GM21447 (cell line): ENCODE data around the gene PRMT2.
"Not testable (repeated sequence)": the region's sequence is repeated elsewhere in the genome, so short reads cannot be mapped to it uniquely, and the experiment has no call there.

Experiments used
- ATAC-seq: cut with Tn5 transposase; IDR thresholded peaks from one replicate; pipeline ENCODE4 v1.9.1; 2021; ENCODE audit not compliant: unreplicated experiment

The PRMT2 gene

GRCh38 chr21:46617267-46618051 is 18.0 kb upstream of the PRMT2 start:
- no peak for ATAC-seq

GRCh38 chr21:46618738-46619379 is 16.6 kb upstream of the PRMT2 start:
- ATAC-seq, result no peak

- no peak for ATAC-seq
Measured at GRCh38 chr21:46619846-46620245, 15.6 kb upstream of the PRMT2 start.

GRCh38 chr21:46620846-46621245 is 14.6 kb upstream of the PRMT2 start:
- ATAC-seq, result no peak

- ATAC-seq, result no peak
Measured at GRCh38 chr21:46621457-46622182, 13.9 kb upstream of the PRMT2 start.

GRCh38 chr21:46622226-46622625 is 13.2 kb upstream of the PRMT2 start:
- no peak for ATAC-seq

GRCh38 chr21:46624050-46624449 is 11.4 kb upstream of the PRMT2 start:
- ATAC-seq, result no peak

- ATAC-seq, result no peak
Measured at GRCh38 chr21:46625759-46626158, 9.7 kb upstream of the PRMT2 start.

GRCh38 chr21:46626536-46626935 is 8.9 kb upstream of the PRMT2 start:
- ATAC-seq, result no peak

GRCh38 chr21:46626975-46627501 is 8.4 kb upstream of the PRMT2 start:
- ATAC-seq, result no peak

GRCh38 chr21:46627726-46628125 is 7.7 kb upstream of the PRMT2 start:
- no peak for ATAC-seq

- ATAC-seq, result no peak
Measured at GRCh38 chr21:46628868-46629267, 6.6 kb upstream of the PRMT2 start.

- not testable (repeated sequence) for ATAC-seq
Measured at GRCh38 chr21:46630915-46631314, 4.6 kb upstream of the PRMT2 start.

GRCh38 chr21:46633566-46633965 is 1.9 kb upstream of the PRMT2 start:
- ATAC-seq, result no peak

GRCh38 chr21:46634427-46634826 is 1.0 kb upstream of the PRMT2 start:
- ATAC-seq, result no peak

- ATAC-seq, result no peak
Measured at GRCh38 chr21:46634966-46635323, 529 bp upstream of the PRMT2 start.

GRCh38 chr21:46636181-46636512 is 673 bp downstream of the PRMT2 start:
- ATAC-seq, result no peak

GRCh38 chr21:46636550-46637285 is 1.2 kb downstream of the PRMT2 start:
- no peak for ATAC-seq

GRCh38 chr21:46637952-46638746 is 2.7 kb downstream of the PRMT2 start:
- ATAC-seq, result no peak
